ENCODE data around the gene USP49. TPM values are rescaled to one million over a fixed set of nuclear protein-coding genes. Genes with fewer than 3 reads are reported as not detected.

USP49 gene
- total RNA-seq, 1 experiment from 2014 or later: 2.3 TPM

- ChIA-PET CTCF (no interaction called here), POLR2A (ENCODE audit: unreplicated experiment) (no interaction called here)
- intact Hi-C loops (cut with micrococcal nuclease): no loop called here
- ATAC-seq (no peak), DNase-seq (no peak)
- H3K4me1 ChIP-seq (ENCODE audit: insufficient read depth, low read length): no peaks in the 10 kb centered on the region
- H4K20me1 ChIP-seq (ENCODE audit: low read length): no peaks in the 10 kb centered on the region
- no peaks in the 10 kb centered on the region for H3K79me2 ChIP-seq (ENCODE audit: low read length)
- H3K9me2 ChIP-seq (replicated peaks; ENCODE audit: low read length): no peaks in the 10 kb centered on the region
- no TSS peak for BruUV-seq (replicated peaks)
- TF ChIP-seq CTCF (conservative IDR thresholded peaks at IDR 0.05; ENCODE audit: low read depth, low read length) (no peak), EZH2 (IDR thresholded peaks at IDR 0.05; ENCODE audit: low read length, unreplicated experiment) (no peak), EZH2phosphoT487 (IDR thresholded peaks at IDR 0.05; ENCODE audit: borderline replicate concordance, low read length) (no peak)
- H3K27ac ChIP-seq (ENCODE audit: low read length): no peak overlapping the region
- H3K36me3 ChIP-seq (ENCODE audit: low read depth, low read length): no peaks in the 10 kb centered on the region
- H3K27me3 ChIP-seq (ENCODE audit: low read length): no peaks in the 10 kb centered on the region
- no peak overlapping the region for H3K9ac ChIP-seq (ENCODE audit: low read length)
- no peaks in the 10 kb centered on the region for H3F3A ChIP-seq (ENCODE audit: low read length, unreplicated experiment)
- no peak overlapping the region for H3K4me3 ChIP-seq (ENCODE audit: low read length)
- no peak overlapping the region for H3K4me2 ChIP-seq (ENCODE audit: low read length)
- H2AFZ ChIP-seq (ENCODE audit: low read length): no peak overlapping the region
- no peaks in the 10 kb centered on the region for H3K9me3 ChIP-seq (ENCODE audit: low read length)
These were observed 138.8 kb downstream of the USP49 start for GRCh38 chr6:41756354-41756753.

GRCh38 chr6:41755895-41756294 is 139.3 kb downstream of the USP49 start:
- no TSS peak for BruUV-seq (replicated peaks)
- DNase-seq (no peak), ATAC-seq (no peak)
- no peak overlapping the region for H2AFZ ChIP-seq (ENCODE audit: low read length)
- H3K27ac ChIP-seq (ENCODE audit: low read length): no peak overlapping the region
- CTCF ChIA-PET: no interaction called here
- H3F3A ChIP-seq (ENCODE audit: low read length, unreplicated experiment): no peaks in the 10 kb centered on the region
- no peak for TF ChIP-seq EZH2 (IDR thresholded peaks at IDR 0.05; ENCODE audit: low read length, unreplicated experiment)
- no peak for TF ChIP-seq CTCF (conservative IDR thresholded peaks at IDR 0.05; ENCODE audit: low read depth, low read length)
- no peak for TF ChIP-seq EZH2phosphoT487 (IDR thresholded peaks at IDR 0.05; ENCODE audit: borderline replicate concordance, low read length)
- H3K4me1 ChIP-seq (ENCODE audit: insufficient read depth, low read length): no peaks in the 10 kb centered on the region
- H3K4me3 ChIP-seq (ENCODE audit: low read length): no peak overlapping the region
- no peak overlapping the region for H3K9ac ChIP-seq (ENCODE audit: low read length)
- no peaks in the 10 kb centered on the region for H3K9me2 ChIP-seq (replicated peaks; ENCODE audit: low read length)
- POLR2A ChIA-PET (ENCODE audit: unreplicated experiment): no interaction called here
- H3K9me3 ChIP-seq (ENCODE audit: low read length): no peaks in the 10 kb centered on the region
- no peaks in the 10 kb centered on the region for H3K79me2 ChIP-seq (ENCODE audit: low read length)
- no peaks in the 10 kb centered on the region for H4K20me1 ChIP-seq (ENCODE audit: low read length)
- no peak overlapping the region for H3K4me2 ChIP-seq (ENCODE audit: low read length)
- no peaks in the 10 kb centered on the region for H3K27me3 ChIP-seq (ENCODE audit: low read length)
- H3K36me3 ChIP-seq (ENCODE audit: low read depth, low read length): no peaks in the 10 kb centered on the region
- intact Hi-C loops (cut with micrococcal nuclease): no loop called here

GRCh38 chr6:41750374-41750773 is 144.8 kb downstream of the USP49 start:
- no peaks in the 10 kb centered on the region for H3K27me3 ChIP-seq (ENCODE audit: low read length)
- CTCF ChIA-PET: no interaction called here
- intact Hi-C loops (cut with micrococcal nuclease): no loop called here
- no peaks in the 10 kb centered on the region for H4K20me1 ChIP-seq (ENCODE audit: low read length)
- peaks cover 6% of the 10 kb centered on the region; the same call in 1 of the 2 replicates for H3K4me1 ChIP-seq (ENCODE audit: insufficient read depth, low read length)
- no peaks in the 10 kb centered on the region for H3K9me2 ChIP-seq (replicated peaks; ENCODE audit: low read length)
- no peaks in the 10 kb centered on the region for H3K79me2 ChIP-seq (ENCODE audit: low read length)
- no peak for TF ChIP-seq EZH2phosphoT487 (IDR thresholded peaks at IDR 0.05; ENCODE audit: borderline replicate concordance, low read length)
- no peak for TF ChIP-seq CTCF (conservative IDR thresholded peaks at IDR 0.05; ENCODE audit: low read depth, low read length)
- no peak overlapping the region for H3K4me3 ChIP-seq (ENCODE audit: low read length)
- H3K9ac ChIP-seq (ENCODE audit: low read length): no peak overlapping the region
- no peak overlapping the region for H2AFZ ChIP-seq (ENCODE audit: low read length)
- no peak for DNase-seq
- H3K4me2 ChIP-seq (ENCODE audit: low read length): no peak overlapping the region
- no peaks in the 10 kb centered on the region for H3K36me3 ChIP-seq (ENCODE audit: low read depth, low read length)
- H3K27ac ChIP-seq (ENCODE audit: low read length): no peak overlapping the region
- H3K9me3 ChIP-seq (ENCODE audit: low read length): no peaks in the 10 kb centered on the region
- BruUV-seq (replicated peaks): no TSS peak
- POLR2A ChIA-PET (ENCODE audit: unreplicated experiment): no interaction called here
- H3F3A ChIP-seq (ENCODE audit: low read length, unreplicated experiment): no peaks in the 10 kb centered on the region
- ATAC-seq: no peak

All from PC-3 (cell line).